GM23338 (cell line): ENCODE measurements around the gene ZNF566. TPM values are rescaled to one million over a fixed set of nuclear protein-coding genes. Genes with fewer than 3 reads are reported as not detected.

Experiments used
- EZH2 ChIP-seq: fragments of 200-600 bp; sonication (generic); IDR thresholded peaks from one replicate; pipeline ENCODE4 v1.8.0; 2017; ENCODE audit warnings: antibody characterized with exemption, mild to moderate bottlenecking, low read depth; ENCODE audit not compliant: unreplicated experiment
- JUNB ChIP-seq: IDR thresholded peaks from one replicate; pipeline ENCODE4 v1.6.1; 2016; ENCODE audit warnings: antibody characterized with exemption; ENCODE audit not compliant: unreplicated experiment
- polyA plus RNA-seq: library from polyadenylated mRNA; unstranded; fragments of >200 nt; fragmentation: Nextera tagmentation; extraction: Ambion mirVana; gene quantifications from 2 replicates; pipeline ENCODE4 v1.2.1, GENCODE V29; 2016
- total RNA-seq: library from RNA; depleted of rRNA; stranded (reverse); fragments of >200 nt; shearing (Covaris generic); gene quantifications from 2 replicates; pipeline ENCODE4 v1.2.3, GENCODE V29; 2014; rRNA removed
- TF ChIP-seq, protein P1 (sequence below): fragments of 250-450 bp; sonication (Bioruptor Pico); IDR thresholded peaks from 2 replicates; pipeline ENCODE4 v1.5.0; 2020; ENCODE audit warnings: mild to moderate bottlenecking, moderate library complexity
- TF ChIP-seq, protein P2 (sequence below): IDR thresholded peaks from 2 replicates; pipeline ENCODE4 v1.6.1; 2016; ENCODE audit warnings: antibody characterized with exemption

The ZNF566 gene
- total and polyA plus RNA-seq, 2 experiments from 2014 or later: 11.9 to 18.0 TPM

DNA sequence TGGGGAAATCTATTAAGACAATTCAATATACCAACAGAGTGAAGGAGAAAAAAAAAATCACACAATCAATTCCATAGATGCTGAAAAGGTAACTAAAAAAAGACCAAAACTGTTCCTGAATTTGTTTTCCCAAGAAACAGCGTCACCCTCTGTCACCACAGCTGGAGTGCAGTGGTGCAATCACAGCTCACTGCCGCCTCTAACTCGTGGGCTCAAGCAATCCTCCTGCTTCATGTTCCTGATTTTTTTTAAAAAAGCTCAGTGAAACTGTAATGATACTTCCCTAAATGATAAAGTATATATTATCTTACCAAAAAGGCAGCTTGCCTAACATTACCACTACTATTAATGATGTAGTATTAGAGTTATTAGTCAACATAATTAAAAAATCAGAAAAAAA is 90.8 kb downstream of the ZNF566 start (continued):
- TF ChIP-seq, protein P1, sequence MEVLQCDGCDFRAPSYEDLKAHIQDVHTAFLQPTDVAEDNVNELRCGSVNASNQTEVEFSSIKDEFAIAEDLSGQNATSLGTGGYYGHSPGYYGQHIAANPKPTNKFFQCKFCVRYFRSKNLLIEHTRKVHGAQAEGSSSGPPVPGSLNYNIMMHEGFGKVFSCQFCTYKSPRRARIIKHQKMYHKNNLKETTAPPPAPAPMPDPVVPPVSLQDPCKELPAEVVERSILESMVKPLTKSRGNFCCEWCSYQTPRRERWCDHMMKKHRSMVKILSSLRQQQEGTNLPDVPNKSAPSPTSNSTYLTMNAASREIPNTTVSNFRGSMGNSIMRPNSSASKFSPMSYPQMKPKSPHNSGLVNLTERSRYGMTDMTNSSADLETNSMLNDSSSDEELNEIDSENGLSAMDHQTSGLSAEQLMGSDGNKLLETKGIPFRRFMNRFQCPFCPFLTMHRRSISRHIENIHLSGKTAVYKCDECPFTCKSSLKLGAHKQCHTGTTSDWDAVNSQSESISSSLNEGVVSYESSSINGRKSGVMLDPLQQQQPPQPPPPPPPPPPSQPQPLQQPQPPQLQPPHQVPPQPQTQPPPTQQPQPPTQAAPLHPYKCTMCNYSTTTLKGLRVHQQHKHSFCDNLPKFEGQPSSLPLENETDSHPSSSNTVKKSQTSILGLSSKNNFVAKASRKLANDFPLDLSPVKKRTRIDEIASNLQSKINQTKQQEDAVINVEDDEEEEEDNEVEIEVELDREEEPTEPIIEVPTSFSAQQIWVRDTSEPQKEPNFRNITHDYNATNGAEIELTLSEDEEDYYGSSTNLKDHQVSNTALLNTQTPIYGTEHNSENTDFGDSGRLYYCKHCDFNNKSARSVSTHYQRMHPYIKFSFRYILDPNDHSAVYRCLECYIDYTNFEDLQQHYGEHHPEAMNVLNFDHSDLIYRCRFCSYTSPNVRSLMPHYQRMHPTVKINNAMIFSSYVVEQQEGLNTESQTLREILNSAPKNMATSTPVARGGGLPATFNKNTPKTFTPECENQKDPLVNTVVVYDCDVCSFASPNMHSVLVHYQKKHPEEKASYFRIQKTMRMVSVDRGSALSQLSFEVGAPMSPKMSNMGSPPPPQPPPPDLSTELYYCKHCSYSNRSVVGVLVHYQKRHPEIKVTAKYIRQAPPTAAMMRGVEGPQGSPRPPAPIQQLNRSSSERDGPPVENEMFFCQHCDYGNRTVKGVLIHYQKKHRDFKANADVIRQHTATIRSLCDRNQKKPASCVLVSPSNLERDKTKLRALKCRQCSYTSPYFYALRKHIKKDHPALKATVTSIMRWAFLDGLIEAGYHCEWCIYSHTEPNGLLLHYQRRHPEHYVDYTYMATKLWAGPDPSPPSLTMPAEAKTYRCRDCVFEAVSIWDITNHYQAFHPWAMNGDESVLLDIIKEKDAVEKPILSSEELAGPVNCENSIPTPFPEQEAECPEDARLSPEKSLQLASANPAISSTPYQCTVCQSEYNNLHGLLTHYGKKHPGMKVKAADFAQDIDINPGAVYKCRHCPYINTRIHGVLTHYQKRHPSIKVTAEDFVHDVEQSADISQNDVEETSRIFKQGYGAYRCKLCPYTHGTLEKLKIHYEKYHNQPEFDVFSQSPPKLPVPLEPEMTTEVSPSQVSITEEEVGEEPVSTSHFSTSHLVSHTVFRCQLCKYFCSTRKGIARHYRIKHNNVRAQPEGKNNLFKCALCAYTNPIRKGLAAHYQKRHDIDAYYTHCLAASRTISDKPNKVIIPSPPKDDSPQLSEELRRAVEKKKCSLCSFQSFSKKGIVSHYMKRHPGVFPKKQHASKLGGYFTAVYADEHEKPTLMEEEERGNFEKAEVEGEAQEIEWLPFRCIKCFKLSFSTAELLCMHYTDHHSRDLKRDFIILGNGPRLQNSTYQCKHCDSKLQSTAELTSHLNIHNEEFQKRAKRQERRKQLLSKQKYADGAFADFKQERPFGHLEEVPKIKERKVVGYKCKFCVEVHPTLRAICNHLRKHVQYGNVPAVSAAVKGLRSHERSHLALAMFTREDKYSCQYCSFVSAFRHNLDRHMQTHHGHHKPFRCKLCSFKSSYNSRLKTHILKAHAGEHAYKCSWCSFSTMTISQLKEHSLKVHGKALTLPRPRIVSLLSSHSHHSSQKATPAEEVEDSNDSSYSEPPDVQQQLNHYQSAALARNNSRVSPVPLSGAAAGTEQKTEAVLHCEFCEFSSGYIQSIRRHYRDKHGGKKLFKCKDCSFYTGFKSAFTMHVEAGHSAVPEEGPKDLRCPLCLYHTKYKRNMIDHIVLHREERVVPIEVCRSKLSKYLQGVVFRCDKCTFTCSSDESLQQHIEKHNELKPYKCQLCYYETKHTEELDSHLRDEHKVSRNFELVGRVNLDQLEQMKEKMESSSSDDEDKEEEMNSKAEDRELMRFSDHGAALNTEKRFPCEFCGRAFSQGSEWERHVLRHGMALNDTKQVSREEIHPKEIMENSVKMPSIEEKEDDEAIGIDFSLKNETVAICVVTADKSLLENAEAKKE (CRISPR knock-in tag): no peak
- TF ChIP-seq, protein P2, sequence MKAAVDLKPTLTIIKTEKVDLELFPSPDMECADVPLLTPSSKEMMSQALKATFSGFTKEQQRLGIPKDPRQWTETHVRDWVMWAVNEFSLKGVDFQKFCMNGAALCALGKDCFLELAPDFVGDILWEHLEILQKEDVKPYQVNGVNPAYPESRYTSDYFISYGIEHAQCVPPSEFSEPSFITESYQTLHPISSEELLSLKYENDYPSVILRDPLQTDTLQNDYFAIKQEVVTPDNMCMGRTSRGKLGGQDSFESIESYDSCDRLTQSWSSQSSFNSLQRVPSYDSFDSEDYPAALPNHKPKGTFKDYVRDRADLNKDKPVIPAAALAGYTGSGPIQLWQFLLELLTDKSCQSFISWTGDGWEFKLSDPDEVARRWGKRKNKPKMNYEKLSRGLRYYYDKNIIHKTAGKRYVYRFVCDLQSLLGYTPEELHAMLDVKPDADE: no peak
- TF ChIP-seq JUNB (no peak), EZH2 (no peak)

Other genes starting within 250 kb of the ZNF566 start
- 9.5 and 10.4 TPM in 2 replicates for gene ZFP14, start 110.4 kb downstream of the ZNF566 start, total RNA-seq
- 8.6 and 9.0 TPM in 2 replicates for gene ZFP14, start 110.4 kb downstream of the ZNF566 start, polyA plus RNA-seq
- 17.1 and 21.2 TPM in 2 replicates for gene ZFP82, start 70.9 kb downstream of the ZNF566 start, total RNA-seq
- 10.8 and 16.8 TPM in 2 replicates for gene ZFP82, start 70.9 kb downstream of the ZNF566 start, polyA plus RNA-seq
- gene ZNF260, start 38.7 kb upstream of the ZNF566 start, total RNA-seq: 32.6 and 35.9 TPM in 2 replicates
- gene ZNF260, start 38.7 kb upstream of the ZNF566 start, polyA plus RNA-seq: 19.4 and 26.8 TPM in 2 replicates
- 12.8 and 16.5 TPM in 2 replicates for gene ZNF529, start 83.7 kb upstream of the ZNF566 start, total RNA-seq
- 6.1 and 9.2 TPM in 2 replicates for gene ZNF529, start 83.7 kb upstream of the ZNF566 start, polyA plus RNA-seq
- 11.5 and 12.4 TPM in 2 replicates for gene ZNF382, start 115.8 kb upstream of the ZNF566 start, total RNA-seq
- gene ZNF382, start 115.8 kb upstream of the ZNF566 start, polyA plus RNA-seq: 3.2 and 3.8 TPM in 2 replicates
- 6.9 and 9.1 TPM in 2 replicates for gene ZNF461, start 177.3 kb upstream of the ZNF566 start, total RNA-seq
- gene ZNF461, start 177.3 kb upstream of the ZNF566 start, polyA plus RNA-seq: 3.0 and 3.1 TPM in 2 replicates
- 15.6 and 15.8 TPM in 2 replicates for gene ZNF567, start 198.1 kb upstream of the ZNF566 start, total RNA-seq
- gene ZNF567, start 198.1 kb upstream of the ZNF566 start, polyA plus RNA-seq: 17.3 and 17.6 TPM in 2 replicates